NCI-H526 (cell line): ENCODE results near the gene LRRC27.
A peak's percentile ranks its signal among the peaks of the same experiment; 100 is the strongest.
"Not testable (repeated sequence)": the region's sequence is repeated elsewhere in the genome, so short reads cannot be mapped to it uniquely, and the experiment has no call there.

ENCODE experiments used
- DNase-seq, 2 experiments: peaks; one replicate each; lab custom pipeline; 2025; lab: John Stamatoyannopoulos, UW

Gene LRRC27

GRCh38 chr10:132374612-132375011 is 42.6 kb downstream of the LRRC27 start:
- no peak for DNase-seq

DNA sequence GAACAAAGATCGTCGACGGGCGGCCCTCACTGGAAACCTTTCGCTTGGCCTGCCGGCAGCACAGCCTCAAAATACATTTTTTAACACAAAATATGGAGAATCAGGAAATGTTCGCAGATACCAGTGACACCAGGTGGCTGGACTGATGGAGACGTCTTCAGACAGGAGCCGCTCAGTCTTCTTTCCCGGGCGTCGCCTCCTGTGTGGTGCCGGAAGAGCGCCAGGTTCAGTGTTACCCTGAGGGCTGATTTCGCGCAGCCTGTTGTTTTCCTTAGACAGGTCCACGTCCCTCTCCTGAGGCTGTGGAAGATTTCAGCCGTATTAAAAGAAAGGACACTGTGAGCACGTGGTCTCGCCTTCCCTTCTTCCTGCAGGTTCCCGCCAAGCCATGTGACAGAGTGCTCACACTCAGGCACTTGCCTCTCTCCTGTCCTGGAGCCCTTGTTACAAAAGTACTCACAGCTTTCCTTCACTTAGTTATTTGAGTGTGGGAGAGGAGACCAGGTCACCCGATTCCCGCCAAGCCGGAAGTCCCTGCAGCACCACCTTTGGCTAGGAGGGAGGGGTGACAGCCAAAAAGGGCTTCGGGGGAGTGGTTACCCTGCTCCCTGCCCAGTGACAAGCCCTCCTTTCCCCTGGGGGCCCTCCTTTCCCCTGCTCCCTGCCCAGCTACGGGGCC is 43.3 kb downstream of the LRRC27 start:
- no peak for DNase-seq

DNA sequence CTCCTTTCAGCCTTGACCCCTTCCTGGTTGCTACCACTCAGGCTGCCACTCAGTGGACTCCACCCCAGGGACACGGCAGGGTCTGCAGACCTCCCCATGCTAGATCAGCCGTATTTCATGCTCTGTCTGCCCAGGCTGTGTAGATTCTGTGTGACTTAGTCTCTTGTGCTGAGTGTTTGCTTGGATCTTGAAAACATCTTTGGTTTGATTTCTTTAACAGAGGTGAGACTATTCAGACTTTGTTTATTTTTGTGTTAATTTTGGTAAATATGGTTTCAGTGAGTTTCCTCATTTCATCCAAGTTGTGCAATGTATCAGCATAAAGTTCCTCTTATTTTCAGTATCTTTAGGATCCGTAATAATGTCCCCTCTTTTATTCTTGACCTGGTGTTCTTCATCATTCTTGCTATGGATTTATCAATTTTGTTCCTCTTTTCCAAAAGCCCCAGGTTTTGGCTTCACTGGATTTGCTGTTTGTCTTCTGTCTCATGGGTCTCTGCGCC is 43.9 kb downstream of the LRRC27 start:
- DNase-seq, result no peak

DNA sequence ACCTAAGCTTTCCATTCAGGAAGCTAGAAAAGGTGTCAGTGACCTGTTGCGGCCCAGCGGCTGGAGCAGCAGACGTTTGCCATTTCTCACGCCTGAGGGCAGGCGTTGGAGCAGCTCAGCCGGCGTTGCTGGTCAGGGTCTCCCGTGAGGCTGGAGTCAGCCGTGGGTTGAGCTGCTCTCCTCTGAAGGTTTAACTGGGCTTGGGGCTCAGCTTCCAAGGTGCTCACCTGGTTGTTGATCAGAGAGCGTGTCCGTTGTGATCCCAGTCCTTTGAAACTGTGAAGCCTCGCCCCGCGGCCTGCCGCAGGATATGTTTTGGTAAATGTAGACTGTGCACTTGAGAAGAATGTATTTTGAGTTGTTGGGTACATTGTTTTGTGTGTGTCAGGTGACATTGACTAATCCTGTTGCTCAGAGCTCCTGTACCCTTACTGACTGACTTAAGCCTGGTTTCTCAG is 44.4 kb downstream of the LRRC27 start:
- no peak for DNase-seq

- DNase-seq, result no peak
These were observed 45.3 kb downstream of the LRRC27 start for GRCh38 chr10:132377326-132377725.

- not testable (repeated sequence) for DNase-seq
These were observed 47.0 kb downstream of the LRRC27 start for GRCh38 chr10:132379026-132379425.

GRCh38 chr10:132380986-132381385 is 49.0 kb downstream of the LRRC27 start:
- DNase-seq, result not testable (repeated sequence)

- DNase-seq, result no peak
These were observed 49.7 kb downstream of the LRRC27 start for GRCh38 chr10:132381741-132382140.

DNA sequence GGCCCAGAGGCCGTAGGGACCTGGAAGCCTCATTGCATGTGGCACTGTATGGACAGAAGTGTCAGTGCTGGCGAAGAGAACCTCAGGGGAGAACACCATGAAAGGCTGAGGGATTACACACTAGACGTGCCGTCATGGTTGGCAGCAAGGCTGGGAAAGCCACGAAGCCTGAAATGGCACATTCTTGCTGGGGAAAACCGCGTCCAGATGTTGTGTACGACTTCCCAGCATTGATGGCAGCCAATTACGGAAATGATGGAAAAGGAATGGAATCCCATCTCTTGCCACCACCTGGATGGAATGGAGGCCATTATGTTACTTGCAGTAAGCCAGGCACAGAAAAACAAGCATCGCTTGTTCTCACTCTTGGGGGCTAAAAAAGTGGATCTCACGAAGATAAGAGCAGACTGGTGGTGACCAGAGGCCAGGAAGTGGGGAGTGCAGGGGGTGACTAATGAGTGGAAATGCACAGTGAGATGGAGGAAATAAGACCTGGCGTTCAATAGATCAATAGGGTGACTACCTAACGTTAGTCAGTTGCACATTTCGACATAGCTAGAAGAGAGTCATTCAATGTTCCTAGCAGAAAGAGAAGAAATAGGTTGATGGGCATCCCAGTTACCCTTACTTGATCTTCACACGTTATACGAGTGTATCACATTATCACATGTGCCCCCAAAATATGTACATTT is 50.4 kb downstream of the LRRC27 start:
- no peak for DNase-seq

GRCh38 chr10:132383101-132383500 is 51.1 kb downstream of the LRRC27 start:
- DNase-seq, result no peak

GRCh38 chr10:132383751-132384196 is 51.8 kb downstream of the LRRC27 start:
- DNase-seq, result no peak

GRCh38 chr10:132384618-132385388 is 52.8 kb downstream of the LRRC27 start:
- DNase-seq, result no peak

- DNase-seq, result no peak
These were observed 53.3 kb downstream of the LRRC27 start for GRCh38 chr10:132385389-132385667.

- DNase-seq, result no peak
These were observed 53.9 kb downstream of the LRRC27 start for GRCh38 chr10:132385721-132386418.

- no peak for DNase-seq
These were observed 54.4 kb downstream of the LRRC27 start for GRCh38 chr10:132386419-132386831.

GRCh38 chr10:132386896-132387295 is 54.9 kb downstream of the LRRC27 start:
- DNase-seq, result not testable (repeated sequence)

GRCh38 chr10:132387764-132388210 is 55.8 kb downstream of the LRRC27 start:
- DNase-seq, result peak in 1 of 2 experiments; percentile 46

GRCh38 chr10:132388891-132389432 is 57.0 kb downstream of the LRRC27 start:
- DNase-seq, result no peak

GRCh38 chr10:132389433-132390169 is 57.6 kb downstream of the LRRC27 start:
- no peak for DNase-seq

DNA sequence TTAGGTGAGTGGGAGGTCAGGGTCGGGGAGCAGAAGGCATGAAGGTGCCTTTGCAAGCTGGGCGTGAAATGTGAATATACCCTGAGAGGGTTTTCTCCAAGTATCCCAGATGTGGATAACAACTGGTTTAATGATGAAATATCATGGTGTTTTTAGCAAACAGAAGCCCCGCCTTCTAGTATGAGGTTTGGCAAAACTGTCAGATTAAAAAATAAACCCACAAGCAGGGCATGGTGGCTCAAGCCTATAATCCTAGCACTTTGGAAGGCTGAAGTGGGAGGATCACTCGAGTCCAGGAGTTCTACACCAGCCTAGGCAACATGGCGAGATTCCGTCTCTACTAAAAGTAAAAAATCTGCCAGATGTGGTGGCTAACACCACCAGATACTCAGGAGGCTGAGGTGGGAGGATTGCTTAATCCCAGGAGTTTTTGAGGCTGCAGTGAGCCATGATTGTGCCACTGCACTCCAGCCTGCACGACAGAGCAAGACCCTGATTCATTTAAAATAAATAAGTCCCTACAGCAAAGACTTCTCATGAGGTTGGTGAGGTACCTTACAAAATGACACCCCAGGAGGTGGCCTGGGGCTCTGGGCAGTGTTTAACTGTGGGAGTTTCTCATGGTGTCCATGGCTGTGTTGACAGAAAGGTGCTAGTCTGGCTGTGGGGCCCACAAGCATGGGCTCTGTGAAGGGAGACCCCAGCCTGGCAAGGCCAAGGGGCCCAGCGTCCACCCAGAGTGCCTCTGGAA is 58.4 kb downstream of the LRRC27 start:
- DNase-seq, result no peak
